Ishikawa (cell line): ENCODE data around the gene LAD1.

Source experiments
- CEBPB ChIP-seq: IDR thresholded peaks from 2 replicates; pipeline ENCODE4 v1.6.1; 2012
- CREB1 ChIP-seq: IDR thresholded peaks from 2 replicates; pipeline ENCODE4 v1.6.1; 2012; ENCODE audit warnings: low read depth
- EGR1 ChIP-seq: IDR thresholded peaks from 2 replicates; pipeline ENCODE4 v1.6.1; 2012
- EP300 ChIP-seq: IDR thresholded peaks from 2 replicates; pipeline ENCODE4 v1.6.1; 2012; ENCODE audit warnings: borderline replicate concordance
- FOXM1 ChIP-seq: IDR thresholded peaks from 2 replicates; pipeline ENCODE4 v1.6.1; 2012; ENCODE audit warnings: low read depth, borderline replicate concordance
- MAX ChIP-seq: IDR thresholded peaks from 2 replicates; pipeline ENCODE4 v1.6.1; 2012
- RAD21 ChIP-seq: IDR thresholded peaks from 2 replicates; pipeline ENCODE4 v1.6.1; 2012; ENCODE audit warnings: low read depth
- TAF1 ChIP-seq: IDR thresholded peaks from 2 replicates; pipeline ENCODE4 v1.6.1; 2012; ENCODE audit warnings: low read depth, mild to moderate bottlenecking
- USF1 ChIP-seq: IDR thresholded peaks from 2 replicates; pipeline ENCODE4 v1.6.1; 2012
- YY1 ChIP-seq: IDR thresholded peaks from 2 replicates; pipeline ENCODE4 v1.6.1; 2012; ENCODE audit warnings: low read depth
- ZBTB7A ChIP-seq: IDR thresholded peaks from 2 replicates; pipeline ENCODE4 v1.6.1; 2012; ENCODE audit warnings: low read depth

- no peak for TF ChIP-seq MAX
- TF ChIP-seq CEBPB, result no peak
- TF ChIP-seq FOXM1, result no peak
- no peak for TF ChIP-seq YY1
- no peak for TF ChIP-seq CREB1
- no peak for TF ChIP-seq ZBTB7A
- no peak for TF ChIP-seq TAF1
- no peak for TF ChIP-seq EP300
- no peak for TF ChIP-seq EGR1
- no peak for TF ChIP-seq USF1
- TF ChIP-seq RAD21, result no peak
These were observed 36.2 kb downstream of the LAD1 start for GRCh38 chr1:201362906-201363305.
